ENCODE data around the gene APOA4. TPM values are rescaled to one million over a fixed set of nuclear protein-coding genes. Genes with fewer than 3 reads are reported as not detected.

Gene APOA4
- total RNA-seq (ENCODE audit: low replicate concordance): 0.12 and 0.56 TPM in 2 replicates

GRCh38 chr11:116823031-116823843 is at the start of gene APOA4:
APOA4 (minus strand) TSS chr11:116823304; CDS start chr11:116823191, 113 bp downstream.
- no peak for DNase-seq (ENCODE audit: low spot score)
- Histone ChIP-seq H3K27me3 (no peaks in the 10 kb centered on the region), H3K9ac (no peak within 1 kb of the TSS), H3K4me3 (no peak within 1 kb of the TSS), H3K4me2 (peak within 1 kb of the TSS; percentile 23), H3K27ac (no peak within 1 kb of the TSS), H3K4me1 (peaks cover 5% of the 10 kb centered on the region), H3K79me2 (ENCODE audit: low read depth) (no peaks in the 10 kb centered on the region), H4K20me1 (ENCODE audit: low read depth) (no peaks in the 10 kb centered on the region), H2AFZ (replicated peaks) (no peak within 1 kb of the TSS), H3F3A (ENCODE audit: low read depth) (no peaks in the 10 kb centered on the region), H3K9me3 (ENCODE audit: low read depth) (no peaks in the 10 kb centered on the region), H3K36me3 (no peaks in the 10 kb centered on the region)
- no peak within 1 kb of the TSS for H3K27ac Mint-ChIP-seq
- H3K4me3 Mint-ChIP-seq: no peak within 1 kb of the TSS
- no peaks in the 10 kb centered on the region for H3K9me3 Mint-ChIP-seq
- H3K4me1 Mint-ChIP-seq: peaks cover 10% of the 10 kb centered on the region
- H3K27me3 Mint-ChIP-seq (ENCODE audit: insufficient read depth, low read depth): peaks cover 2% of the 10 kb centered on the region
- no peaks in the 10 kb centered on the region for H3K36me3 Mint-ChIP-seq
- TF ChIP-seq CTCF (IDR thresholded peaks at IDR 0.05) (no peak), EZH2phosphoT487 (IDR thresholded peaks at IDR 0.05) (no peak), EZH2 (IDR thresholded peaks at IDR 0.05) (no peak)

- Histone ChIP-seq H3K4me1 (no peaks in the 10 kb centered on the region), H3K4me3 (no peak overlapping the region), H3K79me2 (ENCODE audit: low read depth) (no peaks in the 10 kb centered on the region), H3K4me2 (no peak overlapping the region), H3K9me3 (ENCODE audit: low read depth) (no peaks in the 10 kb centered on the region), H3K36me3 (no peaks in the 10 kb centered on the region), H4K20me1 (ENCODE audit: low read depth) (no peaks in the 10 kb centered on the region), H2AFZ (replicated peaks) (no peak overlapping the region), H3K27ac (no peak overlapping the region), H3K27me3 (no peaks in the 10 kb centered on the region), H3F3A (ENCODE audit: low read depth) (no peaks in the 10 kb centered on the region), H3K9ac (no peak overlapping the region)
- no peak for DNase-seq (ENCODE audit: low spot score)
- Mint-ChIP-seq H3K27ac (no peak overlapping the region), H3K4me1 (no peaks in the 10 kb centered on the region), H3K9me3 (no peaks in the 10 kb centered on the region), H3K36me3 (peaks cover 39% of the 10 kb centered on the region), H3K27me3 (ENCODE audit: insufficient read depth, low read depth) (peaks cover 2% of the 10 kb centered on the region), H3K4me3 (no peak overlapping the region)
- TF ChIP-seq EZH2phosphoT487 (IDR thresholded peaks at IDR 0.05) (no peak), EZH2 (IDR thresholded peaks at IDR 0.05) (no peak), CTCF (IDR thresholded peaks at IDR 0.05) (no peak)
Observed at GRCh38 chr11:116871248-116871647, 48.1 kb upstream of the APOA4 start.

GRCh38 chr11:116870054-116870453 is 47.0 kb upstream of the APOA4 start:
- Histone ChIP-seq H3K9me3 (ENCODE audit: low read depth) (no peaks in the 10 kb centered on the region), H3K79me2 (ENCODE audit: low read depth) (no peaks in the 10 kb centered on the region), H3F3A (ENCODE audit: low read depth) (no peaks in the 10 kb centered on the region), H2AFZ (replicated peaks) (no peak overlapping the region), H3K4me2 (no peak overlapping the region), H3K27me3 (no peaks in the 10 kb centered on the region), H4K20me1 (ENCODE audit: low read depth) (no peaks in the 10 kb centered on the region), H3K36me3 (no peaks in the 10 kb centered on the region), H3K9ac (no peak overlapping the region), H3K27ac (no peak overlapping the region), H3K4me3 (no peak overlapping the region), H3K4me1 (no peaks in the 10 kb centered on the region)
- peaks cover 2% of the 10 kb centered on the region for H3K27me3 Mint-ChIP-seq (ENCODE audit: insufficient read depth, low read depth)
- H3K4me1 Mint-ChIP-seq: no peaks in the 10 kb centered on the region
- no peak for TF ChIP-seq EZH2 (IDR thresholded peaks at IDR 0.05)
- TF ChIP-seq CTCF (IDR thresholded peaks at IDR 0.05): no peak
- no peak for TF ChIP-seq EZH2phosphoT487 (IDR thresholded peaks at IDR 0.05)
- no peak overlapping the region for H3K4me3 Mint-ChIP-seq
- H3K27ac Mint-ChIP-seq: no peak overlapping the region
- peaks cover 36% of the 10 kb centered on the region for H3K36me3 Mint-ChIP-seq
- no peak for DNase-seq (ENCODE audit: low spot score)
- H3K9me3 Mint-ChIP-seq: no peaks in the 10 kb centered on the region
